KOPT-K1 (cell line): Measurements from ENCODE around the gene CABYR.

ENCODE experiments used
- H3K27ac ChIP-seq: fragments of 200-600 bp; sonication (generic); 2 replicates; pipeline ENCODE4 v1.5.1; 2016; ENCODE audit warnings: antibody characterized with exemption, mild to moderate bottlenecking, low read depth, low read length; ENCODE audit not compliant: poor library complexity, severe bottlenecking
- H3K36me3 ChIP-seq: fragments of 200-600 bp; sonication (generic); 2 replicates; pipeline ENCODE4 v1.5.1; 2017; ENCODE audit warnings: antibody characterized with exemption, mild to moderate bottlenecking, low read length, moderate library complexity; ENCODE audit not compliant: insufficient read depth
- H3K9me3 ChIP-seq: fragments of 200-600 bp; sonication (generic); 2 replicates; pipeline ENCODE4 v1.5.1; 2017; ENCODE audit warnings: antibody characterized with exemption, low read length, mild to moderate bottlenecking; ENCODE audit not compliant: insufficient read depth, poor library complexity, severe bottlenecking

CABYR gene, protein sequence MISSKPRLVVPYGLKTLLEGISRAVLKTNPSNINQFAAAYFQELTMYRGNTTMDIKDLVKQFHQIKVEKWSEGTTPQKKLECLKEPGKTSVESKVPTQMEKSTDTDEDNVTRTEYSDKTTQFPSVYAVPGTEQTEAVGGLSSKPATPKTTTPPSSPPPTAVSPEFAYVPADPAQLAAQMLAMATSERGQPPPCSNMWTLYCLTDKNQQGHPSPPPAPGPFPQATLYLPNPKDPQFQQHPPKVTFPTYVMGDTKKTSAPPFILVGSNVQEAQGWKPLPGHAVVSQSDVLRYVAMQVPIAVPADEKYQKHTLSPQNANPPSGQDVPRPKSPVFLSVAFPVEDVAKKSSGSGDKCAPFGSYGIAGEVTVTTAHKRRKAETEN

DNA sequence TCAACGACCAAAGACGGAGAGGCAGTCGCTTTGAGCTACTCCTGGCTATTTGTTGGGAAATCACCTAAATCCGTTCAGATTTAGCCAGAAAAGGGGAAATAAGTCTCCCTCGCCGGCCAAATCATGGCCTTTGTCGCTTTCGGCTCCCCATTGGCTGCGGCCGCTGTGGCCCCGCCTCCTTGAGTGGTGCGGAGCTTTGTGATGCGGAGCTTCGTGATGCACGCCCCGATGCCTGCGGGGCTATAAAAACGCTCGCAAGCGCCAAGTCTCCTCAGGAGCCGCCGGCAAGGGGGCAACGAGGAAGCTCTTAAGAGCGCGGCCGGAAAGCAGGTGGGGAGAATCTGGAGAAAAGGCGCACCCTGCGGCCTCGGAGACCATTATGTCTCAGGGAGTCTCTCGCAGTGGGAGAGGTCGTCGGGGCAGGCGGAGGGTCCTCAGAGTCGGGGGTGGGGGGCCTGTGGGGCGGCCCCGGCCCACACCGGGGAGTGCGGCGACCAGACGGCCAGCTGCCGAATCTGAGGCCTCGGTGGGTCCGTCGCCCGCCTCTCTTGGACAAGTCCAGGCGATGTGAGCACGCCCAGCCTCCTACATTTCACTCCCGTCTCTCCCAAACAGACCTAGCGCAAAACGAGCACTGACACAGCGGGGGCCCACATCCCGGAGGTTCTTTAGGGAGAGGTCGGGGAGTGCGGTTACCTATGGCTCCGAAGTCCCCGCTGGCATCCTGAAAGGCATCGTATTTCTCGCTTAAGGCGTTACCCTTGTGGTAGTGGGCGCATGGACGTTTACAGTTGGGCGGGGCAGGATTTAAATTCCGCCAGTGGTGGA lies at the start of gene CABYR:
TSS of gene CABYR (plus strand) at position 274 of the 828 bp plus-strand sequence. CDS start 4,053 bp downstream, outside the sequence.
- Histone ChIP-seq H3K9me3 (no peaks in the 10 kb centered on the region), H3K36me3 (no peaks in the 10 kb centered on the region), H3K27ac (no peak within 1 kb of the TSS)

GRCh38 chr18:24089076-24089475 lies 49.8 kb upstream of the CABYR start:
- no peak overlapping the region for H3K27ac ChIP-seq
- no peaks in the 10 kb centered on the region for H3K9me3 ChIP-seq
- H3K36me3 ChIP-seq = peaks cover 9% of the 10 kb centered on the region; the same call in 1 of the 2 replicates

GRCh38 chr18:24089515-24090337 lies 49.1 kb upstream of the CABYR start:
- Histone ChIP-seq H3K36me3 (peaks cover 9% of the 10 kb centered on the region; the same call in 1 of the 2 replicates), H3K27ac (no peak overlapping the region), H3K9me3 (no peaks in the 10 kb centered on the region)

GRCh38 chr18:24090876-24091275 lies 48.0 kb upstream of the CABYR start:
- peaks cover 16% of the 10 kb centered on the region; the same call in 1 of the 2 replicates for H3K36me3 ChIP-seq
- no peak overlapping the region for H3K27ac ChIP-seq
- no peaks in the 10 kb centered on the region for H3K9me3 ChIP-seq

DNA sequence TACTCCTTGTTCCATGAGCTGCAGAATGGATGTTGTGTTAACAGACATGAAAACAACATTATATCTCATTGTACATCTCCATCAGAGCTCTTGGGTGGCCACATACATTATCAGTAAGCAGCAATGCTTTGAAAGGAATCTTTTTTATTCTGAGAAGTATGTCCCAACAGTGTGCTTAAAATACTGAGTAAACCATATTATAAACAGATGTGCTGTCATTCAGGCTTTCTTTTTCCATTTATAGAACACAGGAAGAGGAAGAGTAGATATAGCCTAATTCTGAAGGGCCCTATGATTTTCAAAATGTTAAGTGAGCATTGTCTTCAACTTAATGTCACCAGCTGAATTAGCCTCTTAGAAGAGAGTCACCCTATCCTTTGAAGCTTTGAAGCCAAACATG lies 44.3 kb upstream of the CABYR start:
- Histone ChIP-seq H3K9me3 (peaks cover 12% of the 10 kb centered on the region), H3K27ac (no peak overlapping the region), H3K36me3 (peaks cover 20% of the 10 kb centered on the region)

DNA sequence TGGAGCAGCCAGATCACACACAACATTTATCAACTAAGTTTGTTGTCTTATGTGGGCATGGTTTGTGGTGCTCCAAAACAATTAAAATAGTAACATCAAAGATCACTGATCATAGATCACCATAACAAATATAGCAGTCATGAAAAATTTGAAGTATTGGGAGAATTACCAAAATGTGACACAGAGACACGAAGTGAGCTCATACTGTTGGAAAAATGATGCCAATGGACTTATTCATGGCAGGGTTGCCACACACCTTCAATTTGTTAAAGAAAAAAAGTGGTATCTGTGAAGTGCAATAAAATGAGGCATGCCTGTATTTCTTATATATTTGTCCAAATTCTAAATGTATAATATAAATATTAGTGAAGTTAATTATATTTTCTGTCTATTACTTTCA lies 42.9 kb upstream of the CABYR start:
- Histone ChIP-seq H3K27ac (no peak overlapping the region), H3K36me3 (peaks cover 20% of the 10 kb centered on the region), H3K9me3 (peaks cover 12% of the 10 kb centered on the region)

- peaks cover 6% of the 10 kb centered on the region; the same call in 1 of the 2 replicates for H3K36me3 ChIP-seq
- no peaks in the 10 kb centered on the region for H3K9me3 ChIP-seq
- H3K27ac ChIP-seq = no peak overlapping the region
Observed at GRCh38 chr18:24103320-24104021, 35.4 kb upstream of the CABYR start.

- Histone ChIP-seq H3K36me3 (peaks cover 6% of the 10 kb centered on the region; the same call in 1 of the 2 replicates), H3K9me3 (no peaks in the 10 kb centered on the region), H3K27ac (no peak overlapping the region)
Observed at GRCh38 chr18:24104486-24104885, 34.4 kb upstream of the CABYR start.

DNA sequence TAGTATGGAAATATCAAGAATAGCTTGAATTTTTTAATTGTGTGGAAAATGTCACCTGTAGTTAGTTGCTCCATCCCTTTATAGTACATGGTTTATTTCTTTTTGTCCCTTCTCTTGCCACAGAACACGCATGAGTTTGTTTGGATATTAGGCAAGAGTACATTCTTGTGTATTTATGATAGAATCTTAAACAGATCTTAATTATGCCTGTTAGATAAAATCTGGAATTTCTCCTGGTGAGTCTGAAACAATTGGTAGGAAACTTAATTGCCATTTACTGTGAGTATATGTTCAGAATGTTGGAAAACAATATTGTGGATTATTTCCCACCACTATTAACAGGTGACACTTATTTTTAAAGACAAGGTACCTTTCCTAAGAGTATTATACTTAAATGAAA lies 30.2 kb upstream of the CABYR start:
- Histone ChIP-seq H3K9me3 (no peaks in the 10 kb centered on the region), H3K36me3 (peaks cover 2% of the 10 kb centered on the region; the same call in 1 of the 2 replicates), H3K27ac (no peak overlapping the region)

- H3K36me3 ChIP-seq = peaks cover 12% of the 10 kb centered on the region; the same call in 1 of the 2 replicates
- H3K9me3 ChIP-seq = no peaks in the 10 kb centered on the region
- no peak overlapping the region for H3K27ac ChIP-seq
Observed at GRCh38 chr18:24111936-24112335, 26.9 kb upstream of the CABYR start.

GRCh38 chr18:24112464-24112863 lies 26.4 kb upstream of the CABYR start:
- Histone ChIP-seq H3K36me3 (peaks cover 12% of the 10 kb centered on the region; the same call in 1 of the 2 replicates), H3K27ac (no peak overlapping the region), H3K9me3 (no peaks in the 10 kb centered on the region)

DNA sequence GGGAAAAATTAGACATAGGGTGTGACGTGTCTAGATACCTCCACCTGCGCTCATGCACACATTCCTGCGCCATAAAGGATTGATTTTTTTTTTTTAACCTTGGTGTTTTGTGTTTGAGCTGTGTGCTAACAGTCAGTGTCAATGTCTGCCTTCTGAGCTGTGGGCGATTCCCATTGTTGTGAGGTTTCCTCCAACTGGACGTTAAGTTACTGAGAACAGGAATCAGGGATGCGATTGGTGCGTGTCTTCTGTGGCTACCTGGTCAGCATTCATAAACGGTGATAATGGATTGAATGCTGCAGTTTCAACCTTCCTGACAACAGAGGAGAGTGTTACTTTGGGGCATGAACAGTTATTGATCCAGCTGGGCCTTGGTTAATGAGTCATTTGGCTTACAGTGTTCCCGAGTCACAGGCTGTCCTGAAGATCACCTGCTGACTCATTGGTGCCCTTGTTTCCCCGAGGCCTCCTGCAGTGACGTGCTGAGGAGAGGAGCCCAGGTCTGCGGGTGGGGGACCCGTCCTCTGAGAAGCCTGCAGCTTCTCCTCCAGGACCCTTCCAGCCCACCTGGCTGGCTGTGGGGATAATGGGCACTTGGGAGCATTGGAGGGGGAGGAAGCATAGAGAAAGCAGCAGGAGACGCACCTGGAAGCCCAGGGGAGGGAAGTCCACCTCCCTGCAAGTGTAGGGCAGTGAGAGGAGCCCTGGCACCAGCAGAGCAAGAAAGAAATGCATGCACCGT lies 25.8 kb upstream of the CABYR start:
- H3K27ac ChIP-seq = no peak overlapping the region
- H3K9me3 ChIP-seq = no peaks in the 10 kb centered on the region
- H3K36me3 ChIP-seq = peaks cover 12% of the 10 kb centered on the region; the same call in 1 of the 2 replicates

DNA sequence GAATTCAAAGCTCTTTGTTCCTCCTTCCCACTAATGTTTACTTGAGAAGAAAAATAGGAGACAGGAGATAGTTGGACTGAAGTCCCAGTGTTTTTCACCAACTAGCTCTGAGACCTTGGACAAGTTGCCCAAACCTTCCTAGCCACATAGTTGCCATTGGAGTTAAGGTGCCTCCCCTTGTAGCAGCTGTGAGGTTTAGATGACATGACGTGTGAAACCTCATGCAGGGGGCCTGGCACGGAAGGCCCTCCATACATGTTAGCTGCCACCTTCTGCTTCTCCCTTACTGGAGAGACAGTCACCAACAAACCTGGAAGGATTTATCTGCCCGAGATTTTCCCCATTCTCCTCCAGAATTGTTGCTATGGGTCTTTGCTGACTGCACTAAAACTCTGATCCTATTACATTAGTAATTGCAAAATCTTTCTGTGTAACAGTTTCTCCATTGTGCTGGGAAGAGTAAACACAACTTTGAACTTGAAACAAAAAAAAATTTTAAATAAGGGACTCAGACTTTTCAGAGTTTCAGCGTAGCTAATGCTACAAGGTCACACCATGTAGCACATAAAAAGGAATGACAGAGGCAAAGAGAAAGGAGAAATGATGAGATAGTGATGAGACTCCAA lies 23.8 kb upstream of the CABYR start:
- H3K27ac ChIP-seq = no peak overlapping the region
- peaks cover 12% of the 10 kb centered on the region; the same call in 1 of the 2 replicates for H3K36me3 ChIP-seq
- no peaks in the 10 kb centered on the region for H3K9me3 ChIP-seq
